Gastroesophageal sphincter (tissue), 4 donors: ENCODE data around the gene PPM1M. TPM values are rescaled to one million over a fixed set of nuclear protein-coding genes. Genes with fewer than 3 reads are reported as not detected.

Source experiments
- ATAC-seq: fragments of 150-250 bp; one replicate; pipeline ENCODE4 v1.9.1; 2016; ENCODE audit warnings: mild to moderate bottlenecking, moderate library complexity
- H3K27ac ChIP-seq, 4 donors: fragments of 200-600 bp; sonication (generic) in 3 of 4; 1 replicate in 3 of 4; 2 replicates in 1 of 4; pipeline ENCODE4 v1.5.1; 2016 to 2019
- H3K27me3 ChIP-seq: fragments of 200-600 bp; sonication (generic); one replicate; pipeline ENCODE4 v1.5.1; 2019
- H3K36me3 ChIP-seq, 2 donors: fragments of 200-600 bp; sonication (generic); one replicate each; pipeline ENCODE4 v1.5.1; 2019; ENCODE audit warnings: control low read depth in 1 of 2
- H3K4me1 ChIP-seq, 3 donors: fragments of 200-600 bp; sonication (generic); 1 replicate in 2 of 3; 2 replicates in 1 of 3; pipeline ENCODE4 v1.5.1; 2016 to 2019; ENCODE audit warnings: control low read depth in 2 of 3
- H3K4me3 ChIP-seq, 2 donors: fragments of 200-600 bp; sonication (generic); one replicate each; pipeline ENCODE4 v1.5.1; 2019; ENCODE audit warnings: mild to moderate bottlenecking in 1 of 2, moderate library complexity in 1 of 2
- H3K9me3 ChIP-seq, 3 donors: fragments of 200-600 bp; sonication (generic); one replicate each; pipeline ENCODE4 v1.5.1; 2017 to 2019; ENCODE audit warnings: control low read depth in 2 of 3
- CTCF ChIP-seq, 4 experiments: fragments of 200-600 bp in 2 of 4; fragments of 450-650 bp in 2 of 4; sonication (generic) in 1 of 4; IDR thresholded peaks; one replicate each; pipeline ENCODE4 v1.5.1; 2017 to 2019; ENCODE audit warnings: antibody characterized with exemption in 4 of 4, mild to moderate bottlenecking in 2 of 4, moderate library complexity in 2 of 4
- EP300 ChIP-seq: sonication (generic); formaldehyde crosslinking; IDR thresholded peaks from one replicate; pipeline ENCODE4 v1.6.1; 2017; ENCODE audit warnings: antibody characterized with exemption, mild to moderate bottlenecking
- POLR2AphosphoS5 ChIP-seq: sonication (generic); formaldehyde crosslinking; IDR thresholded peaks from one replicate; pipeline ENCODE4 v1.6.1; 2017; ENCODE audit warnings: antibody characterized with exemption
- WGBS, 2 donors: methylation state at CpG; one replicate each; pipeline ENCODE4 v1.1.5; 2018; ENCODE audit warnings: low coverage in 1 of 2; 5-methylcytosine and 5-hydroxymethylcytosine counted together
- small RNA-seq, 4 donors: library from RNA; depleted of rRNA; stranded (forward); fragments of <200 nt; gene quantifications; one replicate each; pipeline ENCODE3, GENCODE V24; 2016
- total RNA-seq, 4 donors: library from RNA; depleted of rRNA; stranded (reverse); fragments of >200 nt; gene quantifications; one replicate each; pipeline ENCODE4 v1.1.0, GENCODE V29; 2016

The PPM1M gene
- total RNA-seq, 4 donors from 2014 or later, result 20.3 to 36.6 (median 29.9) TPM

DNA sequence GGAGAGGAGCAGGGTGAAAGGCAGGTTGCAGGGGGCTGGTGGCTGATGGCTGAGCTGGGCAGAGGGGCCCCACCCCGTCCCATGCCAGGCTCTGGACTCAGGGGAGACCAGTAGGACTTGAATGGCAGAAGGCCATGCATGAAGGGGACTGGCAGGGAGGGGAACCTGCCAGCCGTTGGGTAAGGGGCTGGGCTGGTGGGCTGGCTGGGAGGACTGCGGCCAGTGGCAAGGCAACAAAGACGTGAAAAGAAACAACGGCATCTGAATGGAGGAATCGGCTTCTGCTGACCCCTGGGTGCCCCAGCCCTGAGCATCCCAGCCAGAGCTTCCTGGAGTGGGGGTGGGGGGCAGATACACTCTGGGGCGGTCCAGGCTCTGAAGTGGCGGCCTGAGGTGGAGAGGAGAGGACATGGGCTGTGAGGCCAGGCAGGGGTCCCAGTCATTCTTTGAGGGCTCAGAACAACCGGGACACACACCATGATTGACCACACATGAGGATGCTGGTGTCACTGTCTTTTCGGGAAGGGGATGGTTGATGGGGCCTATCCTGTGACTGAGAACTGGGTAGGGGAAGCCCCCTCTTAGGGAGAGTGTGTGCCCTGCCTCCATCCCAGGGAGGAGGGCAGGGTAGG lies 53.8 kb downstream of the PPM1M start:
- ATAC-seq, result no peak
- Histone ChIP-seq H3K4me1 (peaks cover 0 to 6% (median 0%) of the 10 kb centered on the region in 3 donors), H3K4me3 (no peak overlapping the region), H3K27me3 (peaks cover 3% of the 10 kb centered on the region), H3K27ac (no peak overlapping the region), H3K9me3 (no peaks in the 10 kb centered on the region), H3K36me3 (peaks cover 0 to 18% of the 10 kb centered on the region in 2 donors)
- WGBS, 2 donors, result 25 to 69% methylated on average over 4 to 7 of the region's 10 CpGs
- TF ChIP-seq EP300 (no peak), CTCF (IDR thresholded peaks at IDR 0.05) (no peak), POLR2AphosphoS5 (no peak)

Small RNAs within 50 kb of the gene (small RNA-seq; reads per million reads assigned to genes)
- gene MIR135A1, result 0 to 0.27 (median 0) reads per million in 4 donors
- gene MIRLET7G, result 706 to 1,479 (median 1,049) reads per million in 4 donors

Other genes with a start within 250 kb of the PPM1M start
- 1,000 to 10,000 TPM in 3 of 4 donors, 100 to 1,000 TPM in 1; 775 to 1,945 (median 1,298) TPM for gene RPL29, start 249.9 kb upstream of the PPM1M start, total RNA-seq
- gene DUSP7, start 189.2 kb upstream of the PPM1M start, total RNA-seq, result 10 to 100 TPM; 10.2 to 18.1 (median 14.7) TPM
- gene POC1A, start 91.3 kb upstream of the PPM1M start, total RNA-seq, result 1 to 10 TPM in 2 of 4 donors, under 1 TPM in 2; 0.73 to 1.7 (median 0.93) TPM
- gene ALAS1, start 47.6 kb upstream of the PPM1M start, total RNA-seq, result 10 to 100 TPM; 30.0 to 50.8 (median 35.8) TPM
- not detected for gene TLR9, start 20.1 kb upstream of the PPM1M start, total RNA-seq
- 10 to 100 TPM; 46.8 to 79.5 (median 69.2) TPM for gene TWF2, start 6.6 kb upstream of the PPM1M start, total RNA-seq
- gene WDR82, start 32.9 kb downstream of the PPM1M start, total RNA-seq, result 10 to 100 TPM; 63.7 to 92.0 (median 86.7) TPM
- gene GLYCTK, start 42.1 kb downstream of the PPM1M start, total RNA-seq, result 1 to 10 TPM; 2.6 to 7.7 (median 3.1) TPM
- 1 to 10 TPM; 3.2 to 8.1 (median 6.2) TPM for gene DNAH1, start 70.6 kb downstream of the PPM1M start, total RNA-seq
- gene BAP1, start 164.2 kb downstream of the PPM1M start, total RNA-seq, result 10 to 100 TPM; 72.4 to 81.0 (median 75.9) TPM
- 10 to 100 TPM in 2 of 4 donors, 1 to 10 TPM in 2; 7.1 to 16.8 (median 10.7) TPM for gene PHF7, start 164.9 kb downstream of the PPM1M start, total RNA-seq
- 10 to 100 TPM in 2 of 4 donors, 1 to 10 TPM in 2; 6.7 to 33.9 (median 20.3) TPM for gene SEMA3G, start 199.3 kb downstream of the PPM1M start, total RNA-seq
- 1 to 10 TPM in 3 of 4 donors, not detected in 1; 1.9 to 4.6 (median 2.4) TPM for gene TNNC1, start 208.3 kb downstream of the PPM1M start, total RNA-seq
- gene NISCH, start 209.8 kb downstream of the PPM1M start, total RNA-seq, result 10 to 100 TPM; 56.7 to 95.9 (median 78.9) TPM
- 100 to 1,000 TPM in 2 of 4 donors, 10 to 100 TPM in 2; 76.2 to 167 (median 95.8) TPM for gene STAB1, start 249.6 kb downstream of the PPM1M start, total RNA-seq